Esophagus muscularis mucosa (tissue), 4 donors: ENCODE data around the gene NAGPA. TPM values are rescaled to one million over a fixed set of nuclear protein-coding genes. Genes with fewer than 3 reads are reported as not detected.

Experiments
- DNase-seq: peaks from one replicate; pipeline ENCODE4 v3.0.0-alpha.2; 2017; ENCODE audit errors: extremely low spot score
- H3K27ac ChIP-seq, 4 donors: fragments of 200-600 bp; sonication (generic); replicated peaks in 1 of 4; 1 replicate in 3 of 4; 2 replicates in 1 of 4; pipeline ENCODE4 v1.5.1; 2016 to 2019; ENCODE audit warnings: mild to moderate bottlenecking in 1 of 4
- H3K27me3 ChIP-seq, 4 donors: fragments of 200-600 bp; sonication (generic); one replicate each; pipeline versions ENCODE4 v1.5.1 to v1.6.0; 2016 to 2019
- H3K36me3 ChIP-seq, 4 donors: fragments of 200-600 bp; sonication (generic); one replicate each; pipeline ENCODE4 v1.5.1; 2016 to 2019
- H3K4me1 ChIP-seq, 4 donors: fragments of 200-600 bp; sonication (generic); one replicate each; pipeline ENCODE4 v1.5.1; 2016 to 2019
- H3K4me3 ChIP-seq, 4 donors: fragments of 200-600 bp; sonication (generic); 1 replicate in 2 of 4; 2 replicates in 2 of 4; pipeline ENCODE4 v1.5.1; 2016 to 2019; ENCODE audit warnings: mild to moderate bottlenecking in 4 of 4, moderate library complexity in 1 of 4
- H3K9me3 ChIP-seq, 4 donors: fragments of 200-600 bp; sonication (generic); 1 replicate in 3 of 4; 2 replicates in 1 of 4; pipeline ENCODE4 v1.5.1; 2016 to 2019
- EP300 ChIP-seq: sonication (generic); formaldehyde crosslinking; IDR thresholded peaks from one replicate; pipeline ENCODE4 v1.6.1; 2017; ENCODE audit warnings: antibody characterized with exemption
- POLR2A ChIP-seq: fragments of 450-650 bp; IDR thresholded peaks from one replicate; pipeline ENCODE4 v1.6.1; 2017; ENCODE audit warnings: antibody characterized with exemption, moderate library complexity, mild to moderate bottlenecking, low read depth
- POLR2AphosphoS5 ChIP-seq, 2 donors: sonication (generic); formaldehyde crosslinking; IDR thresholded peaks; one replicate each; pipeline ENCODE4 v1.6.1; 2017; ENCODE audit warnings: antibody characterized with exemption in 2 of 2
- WGBS: methylation state at CpG from one replicate; pipeline ENCODE4 v1.1.5; 2018; 5-methylcytosine and 5-hydroxymethylcytosine counted together
- intact Hi-C: fragments of 100-400 bp; cut with DNase I; formaldehyde crosslinking; loops from one replicate; pipeline ENCODE4 v1.15.1; 2023
- total RNA-seq, 4 donors: library from RNA; depleted of rRNA; stranded (reverse); fragments of >200 nt; gene quantifications; one replicate each; pipeline versions ENCODE4 v1.1.0 to v1.2.1, GENCODE V29; 2016
- TF ChIP-seq, protein P1 (sequence below), 3 experiments: fragments of 200-600 bp in 2 of 3; fragments of 450-650 bp in 1 of 3; sonication (generic) in 2 of 3; IDR thresholded peaks; one replicate each; pipeline ENCODE4 v1.5.1; 2017 to 2019; ENCODE audit warnings: antibody characterized with exemption in 3 of 3, mild to moderate bottlenecking in 2 of 3, moderate library complexity in 1 of 3

Gene NAGPA
- total RNA-seq, 4 donors from 2014 or later: 15.4 to 24.1 (median 21.1) TPM

DNA sequence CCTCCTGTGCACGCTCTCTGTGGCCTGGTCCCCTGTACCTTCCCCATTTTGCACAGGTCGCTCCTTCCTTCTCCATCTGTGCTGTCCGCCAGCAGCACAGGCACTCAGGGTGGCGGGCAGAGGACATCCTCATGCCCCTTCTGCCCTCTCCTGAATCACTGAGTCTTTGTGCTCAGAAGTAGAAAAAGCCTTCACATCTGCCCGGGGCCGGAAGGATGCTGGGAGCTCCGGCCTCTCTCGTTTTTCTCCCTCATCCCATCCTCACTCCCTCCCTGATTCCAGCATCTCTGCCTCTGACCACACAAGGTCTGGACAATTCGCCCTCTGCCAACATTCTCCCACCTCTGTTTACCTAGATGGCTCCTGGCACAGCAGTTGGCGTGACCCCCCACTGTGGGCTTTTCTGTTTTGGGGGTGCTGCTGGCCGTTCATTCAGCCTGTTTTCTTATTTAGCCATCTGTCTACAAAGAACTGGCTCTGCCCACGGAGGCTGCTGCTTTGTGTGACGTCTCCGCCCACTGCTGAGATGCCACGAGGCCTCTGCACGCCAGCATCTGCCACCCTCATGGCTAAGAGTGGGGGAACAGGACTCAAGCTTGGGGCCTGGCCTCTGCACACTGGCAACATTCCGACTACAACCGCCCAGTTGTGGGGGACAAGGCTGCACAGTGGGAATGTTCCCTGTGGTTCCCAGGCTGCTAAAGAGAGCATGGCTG, 38.9 kb downstream of the NAGPA start:
- Histone ChIP-seq H3K36me3 (peaks cover 0 to 4% (median 0%) of the 10 kb centered on the region in 4 donors), H3K4me3 (no peak overlapping the region), H3K9me3 (no peaks in the 10 kb centered on the region), H3K27ac (no peak overlapping the region), H3K27me3 (peaks cover 0 to 21% (median 4%) of the 10 kb centered on the region in 4 donors), H3K4me1 (no peaks in the 10 kb centered on the region)
- no peak for DNase-seq
- WGBS: 77% methylated on average over 16 of the region's 18 CpGs
- TF ChIP-seq, protein P1, sequence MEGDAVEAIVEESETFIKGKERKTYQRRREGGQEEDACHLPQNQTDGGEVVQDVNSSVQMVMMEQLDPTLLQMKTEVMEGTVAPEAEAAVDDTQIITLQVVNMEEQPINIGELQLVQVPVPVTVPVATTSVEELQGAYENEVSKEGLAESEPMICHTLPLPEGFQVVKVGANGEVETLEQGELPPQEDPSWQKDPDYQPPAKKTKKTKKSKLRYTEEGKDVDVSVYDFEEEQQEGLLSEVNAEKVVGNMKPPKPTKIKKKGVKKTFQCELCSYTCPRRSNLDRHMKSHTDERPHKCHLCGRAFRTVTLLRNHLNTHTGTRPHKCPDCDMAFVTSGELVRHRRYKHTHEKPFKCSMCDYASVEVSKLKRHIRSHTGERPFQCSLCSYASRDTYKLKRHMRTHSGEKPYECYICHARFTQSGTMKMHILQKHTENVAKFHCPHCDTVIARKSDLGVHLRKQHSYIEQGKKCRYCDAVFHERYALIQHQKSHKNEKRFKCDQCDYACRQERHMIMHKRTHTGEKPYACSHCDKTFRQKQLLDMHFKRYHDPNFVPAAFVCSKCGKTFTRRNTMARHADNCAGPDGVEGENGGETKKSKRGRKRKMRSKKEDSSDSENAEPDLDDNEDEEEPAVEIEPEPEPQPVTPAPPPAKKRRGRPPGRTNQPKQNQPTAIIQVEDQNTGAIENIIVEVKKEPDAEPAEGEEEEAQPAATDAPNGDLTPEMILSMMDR (IDR thresholded peaks at IDR 0.05): no peak
- TF ChIP-seq POLR2AphosphoS5 (IDR thresholded peaks at IDR 0.05) (no peak), EP300 (no peak), POLR2A (no peak)
- intact Hi-C loops: no loop called here

DNA sequence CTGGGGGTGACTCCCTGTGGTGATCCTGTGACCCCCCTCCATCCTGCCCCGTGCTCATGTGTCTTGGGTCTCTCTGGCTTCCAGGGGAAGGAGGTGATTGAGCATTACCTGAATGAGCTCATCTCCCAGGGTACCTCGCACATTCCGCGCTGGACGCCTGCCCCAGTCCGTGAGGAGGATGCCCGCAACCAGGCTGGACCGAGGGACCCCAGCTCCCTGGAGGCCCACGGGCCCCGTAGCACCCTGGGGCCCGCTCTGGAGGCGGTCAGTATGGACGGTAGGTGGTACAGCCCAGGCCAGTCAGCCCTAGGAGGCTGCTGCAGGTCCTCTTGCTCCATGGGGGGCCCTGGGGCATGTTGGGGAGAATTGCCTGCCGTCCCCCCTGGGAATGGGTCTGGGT, 42.0 kb downstream of the NAGPA start:
- intact Hi-C loops: no loop called here
- H3K27me3 ChIP-seq: peaks cover 0 to 48% (median 18%) of the 10 kb centered on the region in 4 donors
- TF ChIP-seq, protein P1 (IDR thresholded peaks at IDR 0.05): no peak
- no peak for TF ChIP-seq EP300
- no peak for TF ChIP-seq POLR2AphosphoS5 (IDR thresholded peaks at IDR 0.05)
- TF ChIP-seq POLR2A: no peak
- peaks cover 0 to 10% (median 8%) of the 10 kb centered on the region in 4 donors for H3K4me1 ChIP-seq
- H3K9me3 ChIP-seq: no peaks in the 10 kb centered on the region
- 88% methylated on average over 6 of the region's 14 CpGs for WGBS
- DNase-seq: no peak
- H3K4me3 ChIP-seq: no peak overlapping the region
- peaks cover 0 to 4% (median 0%) of the 10 kb centered on the region in 4 donors for H3K36me3 ChIP-seq
- no peak overlapping the region for H3K27ac ChIP-seq

DNA sequence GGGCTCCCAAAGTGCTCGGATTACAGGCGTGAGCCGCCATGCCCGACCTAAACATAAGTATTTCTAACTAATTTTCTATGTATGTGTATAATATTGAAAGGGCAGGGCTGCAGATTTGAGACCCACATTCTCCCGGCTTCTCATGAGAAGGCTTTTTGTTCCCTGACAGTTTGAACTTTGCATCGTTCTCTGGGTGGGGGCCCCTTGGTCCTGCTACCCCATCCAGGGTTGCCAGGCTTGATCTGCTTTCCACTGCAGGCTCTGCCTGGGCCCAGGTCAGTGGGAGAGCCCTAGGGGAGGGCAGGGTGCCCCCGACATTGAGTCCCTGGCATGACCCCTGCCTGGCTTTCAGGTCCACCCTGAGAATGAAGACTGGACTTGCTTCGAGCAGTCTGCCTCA, 43.3 kb downstream of the NAGPA start:
- peaks cover 0 to 4% (median 0%) of the 10 kb centered on the region in 4 donors for H3K9me3 ChIP-seq
- no peak overlapping the region for H3K4me3 ChIP-seq
- intact Hi-C loops: no loop called here
- H3K27me3 ChIP-seq: peaks cover 0 to 55% (median 18%) of the 10 kb centered on the region in 4 donors
- H3K27ac ChIP-seq: no peak overlapping the region
- no peak for TF ChIP-seq POLR2AphosphoS5 (IDR thresholded peaks at IDR 0.05)
- no peak for TF ChIP-seq EP300
- TF ChIP-seq POLR2A: no peak
- TF ChIP-seq, protein P1 (IDR thresholded peaks at IDR 0.05): no peak
- WGBS: 74% methylated on average over 8 of the region's 8 CpGs
- no peak for DNase-seq
- H3K4me1 ChIP-seq: peaks cover 0 to 10% (median 8%) of the 10 kb centered on the region in 4 donors
- H3K36me3 ChIP-seq: peaks cover 0 to 4% (median 0%) of the 10 kb centered on the region in 4 donors

DNA sequence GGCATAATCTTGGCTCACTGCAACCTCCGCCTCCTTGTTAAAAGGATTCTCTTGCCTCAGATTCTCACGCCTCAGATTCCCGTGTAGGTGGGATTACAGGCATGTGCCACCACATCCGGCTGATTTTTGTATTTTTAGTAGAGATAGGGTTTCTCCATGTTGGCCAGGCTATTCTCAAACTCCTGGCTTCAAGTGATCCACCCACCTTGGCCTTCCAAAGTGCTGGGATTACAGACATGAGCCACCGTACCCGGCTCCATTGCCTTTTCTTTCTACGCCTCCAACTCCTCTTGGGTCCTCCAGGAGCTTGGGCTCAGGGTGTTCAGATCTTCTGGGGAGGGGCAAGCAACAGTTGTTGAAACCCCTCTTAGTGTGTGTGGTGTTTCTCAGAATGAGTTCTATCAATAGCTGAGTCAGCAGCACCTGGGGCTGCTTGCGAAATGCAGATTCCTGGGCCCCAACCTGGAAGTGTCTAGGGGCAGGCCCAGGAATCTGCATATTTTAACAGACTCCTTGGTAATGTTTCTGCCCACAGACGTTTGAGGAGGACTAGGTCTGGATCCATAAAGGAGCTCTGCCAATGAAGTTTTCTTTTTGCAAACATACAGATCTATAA, 44.2 kb downstream of the NAGPA start:
- Histone ChIP-seq H3K27me3 (peaks cover 0 to 55% (median 18%) of the 10 kb centered on the region in 4 donors), H3K36me3 (peaks cover 0 to 4% (median 0%) of the 10 kb centered on the region in 4 donors), H3K4me1 (peaks cover 0 to 10% (median 8%) of the 10 kb centered on the region in 4 donors), H3K4me3 (no peak overlapping the region), H3K9me3 (peaks cover 0 to 4% (median 0%) of the 10 kb centered on the region in 4 donors), H3K27ac (no peak overlapping the region)
- 84% methylated on average over 9 of the region's 9 CpGs for WGBS
- TF ChIP-seq EP300 (no peak), POLR2AphosphoS5 (IDR thresholded peaks at IDR 0.05) (no peak), POLR2A (no peak)
- TF ChIP-seq, protein P1 (IDR thresholded peaks at IDR 0.05): no peak
- no peak for DNase-seq
- intact Hi-C loops: no loop called here
